Cerebellar nuclear complex (tissue), 1 donor: Measurements from ENCODE around the gene TEX13A.

ENCODE experiments used
- DNase-seq, 2 experiments: peaks; one replicate each; lab custom pipeline; 2025; lab: John Stamatoyannopoulos, UW

The TEX13A gene

GRCh38 chrX:105173071-105173470, 47.4 kb downstream of the TEX13A start:
- no peak for DNase-seq
